HFFc6 (cell line): ENCODE data around the gene STX8. TPM values are rescaled to one million over a fixed set of nuclear protein-coding genes. Genes with fewer than 3 reads are reported as not detected.
"Not testable (repeated sequence)": the region's sequence is repeated elsewhere in the genome, so short reads cannot be mapped to it uniquely, and the experiment has no call there.

Experiments used
- DNase-seq: peaks from one replicate; pipeline ENCODE4 v3.0.0-alpha.2; 2018
- H3K27ac Mint-ChIP-seq: 2 replicates; pipeline ENCODE4 v1.8.0; 2020; ENCODE audit warnings: mild to moderate bottlenecking, mixed read lengths
- H3K27me3 Mint-ChIP-seq: 2 replicates; pipeline ENCODE4 v1.8.0; 2021; ENCODE audit warnings: mild to moderate bottlenecking, moderate library complexity, mixed read lengths; ENCODE audit not compliant: insufficient read depth
- H3K36me3 Mint-ChIP-seq: 2 replicates; pipeline ENCODE4 v1.8.0; 2021; ENCODE audit warnings: low read depth, mixed read lengths
- H3K4me1 Mint-ChIP-seq: 2 replicates; pipeline ENCODE4 v1.8.0; 2020; ENCODE audit warnings: low read depth, mixed read lengths
- H3K4me3 Mint-ChIP-seq: 2 replicates; pipeline ENCODE4 v1.8.0; 2020; ENCODE audit warnings: mild to moderate bottlenecking, moderate library complexity, mixed read lengths
- H3K9me3 Mint-ChIP-seq: 2 replicates; pipeline ENCODE4 v1.8.0; 2020; ENCODE audit warnings: mild to moderate bottlenecking, mixed read lengths
- CTCF ChIP-seq: fragments of 200-600 bp; sonication (generic); IDR thresholded peaks from 2 replicates; pipeline ENCODE4 v1.5.0; 2021; ENCODE audit warnings: antibody characterized with exemption, mild to moderate bottlenecking
- total RNA-seq, 6 experiments: library from RNA; stranded (reverse); fragmentation: NEBNext Ultra II Directional; extraction: Animal tissue kit (Norgen Biotek cat#: 25700); gene quantifications; 2 replicates in 1 of 6; 3 replicates in 5 of 6; pipeline ENCODE4 v1.2.3, GENCODE V29; 2021

Gene STX8
- total RNA-seq, 6 experiments from 2014 or later = 48.9 to 73.8 (median 60.9) TPM

- no peak for TF ChIP-seq CTCF
- Mint-ChIP-seq H3K4me3 (peak overlapping the region; percentile 78; the same call in 1 of the 2 replicates), H3K27ac (peak overlapping the region; percentile 43; the same call in 1 of the 2 replicates), H3K9me3 (no peaks in the 10 kb centered on the region), H3K27me3 (no peaks in the 10 kb centered on the region; the same call in 1 of the 2 replicates), H3K4me1 (peaks cover 31% of the 10 kb centered on the region), H3K36me3 (no peaks in the 10 kb centered on the region)
- DNase-seq = no peak
Observed at GRCh38 chr17:9360677-9361081, 214.9 kb downstream of the STX8 start.

DNA sequence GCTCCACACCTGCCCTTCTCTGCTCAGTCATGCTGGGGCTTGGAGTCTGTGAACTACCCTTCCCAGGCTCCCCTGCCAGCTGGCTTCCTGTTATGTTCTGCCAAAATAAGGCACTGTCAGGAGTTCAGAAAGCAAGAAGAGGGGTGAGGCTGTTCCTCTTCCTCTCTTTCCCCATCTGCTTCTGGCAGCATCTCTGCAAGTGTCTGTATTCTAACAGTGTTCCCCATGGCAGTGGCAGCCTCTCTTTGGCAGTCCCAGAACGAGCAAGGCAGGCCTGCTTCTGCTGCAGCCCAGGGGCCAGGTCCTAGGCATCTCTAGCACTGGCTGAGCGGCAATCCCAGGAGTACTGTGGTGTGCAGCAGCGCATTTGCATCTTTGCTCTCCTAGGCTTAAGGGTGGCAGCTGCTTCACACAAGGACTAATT is 219.1 kb downstream of the STX8 start:
- DNase-seq = no peak
- Mint-ChIP-seq H3K9me3 (no peaks in the 10 kb centered on the region), H3K27ac (no peak overlapping the region), H3K4me1 (peaks cover 13% of the 10 kb centered on the region), H3K27me3 (no peaks in the 10 kb centered on the region; the same call in 1 of the 2 replicates), H3K36me3 (no peaks in the 10 kb centered on the region), H3K4me3 (no peak overlapping the region)
- no peak for TF ChIP-seq CTCF

DNA sequence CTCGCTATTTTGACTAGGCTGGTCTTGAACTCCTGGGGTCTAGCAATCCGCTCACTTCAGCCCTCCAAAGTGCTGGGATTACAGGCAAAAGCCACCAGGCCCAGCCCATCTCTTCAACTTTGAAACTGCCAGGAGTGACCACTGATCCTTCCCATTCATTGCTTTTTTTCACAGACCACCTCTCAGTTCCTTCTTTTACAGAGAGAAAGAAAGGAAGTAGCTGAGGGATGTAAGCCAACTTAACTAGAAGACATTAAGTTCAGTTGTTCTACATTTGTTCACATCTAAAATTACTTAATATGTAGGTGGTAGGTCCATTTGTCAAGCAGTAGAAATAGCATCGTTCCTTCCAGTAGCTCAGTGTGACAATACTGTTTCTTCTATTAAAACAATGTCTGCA is 219.8 kb downstream of the STX8 start:
- no peaks in the 10 kb centered on the region for H3K9me3 Mint-ChIP-seq
- TF ChIP-seq CTCF = no peak
- peaks cover 8% of the 10 kb centered on the region for H3K4me1 Mint-ChIP-seq
- no peak overlapping the region for H3K27ac Mint-ChIP-seq
- H3K36me3 Mint-ChIP-seq = no peaks in the 10 kb centered on the region
- no peak overlapping the region for H3K4me3 Mint-ChIP-seq
- DNase-seq = no peak
- no peaks in the 10 kb centered on the region; the same call in 1 of the 2 replicates for H3K27me3 Mint-ChIP-seq

- H3K4me3 Mint-ChIP-seq, H3K4me1 Mint-ChIP-seq, H3K27me3 Mint-ChIP-seq, H3K36me3 Mint-ChIP-seq, DNase-seq, H3K9me3 Mint-ChIP-seq, H3K27ac Mint-ChIP-seq: not testable (repeated sequence)
Observed at GRCh38 chr17:9355231-9355630, 220.4 kb downstream of the STX8 start.

GRCh38 chr17:9350080-9350479 is 225.5 kb downstream of the STX8 start:
- H3K27me3 Mint-ChIP-seq = no peaks in the 10 kb centered on the region; the same call in none of the 2 replicates
- no peaks in the 10 kb centered on the region for H3K36me3 Mint-ChIP-seq
- DNase-seq = peak; percentile 88
- TF ChIP-seq CTCF = no peak
- H3K4me1 Mint-ChIP-seq = peaks cover 17% of the 10 kb centered on the region
- no peaks in the 10 kb centered on the region for H3K9me3 Mint-ChIP-seq
- H3K4me3 Mint-ChIP-seq = peak overlapping the region; percentile 31
- H3K27ac Mint-ChIP-seq = peak overlapping the region; percentile 83

GRCh38 chr17:9346296-9346926 is 229.2 kb downstream of the STX8 start:
- no peak for DNase-seq
- TF ChIP-seq CTCF = no peak
- peaks cover 17% of the 10 kb centered on the region for H3K4me1 Mint-ChIP-seq
- H3K27me3 Mint-ChIP-seq = peaks cover 2% of the 10 kb centered on the region
- no peak overlapping the region for H3K27ac Mint-ChIP-seq
- no peak overlapping the region for H3K4me3 Mint-ChIP-seq
- H3K9me3 Mint-ChIP-seq = no peaks in the 10 kb centered on the region
- H3K36me3 Mint-ChIP-seq = no peaks in the 10 kb centered on the region
